Measurements from ENCODE around the gene SIGLEC8. TPM values are rescaled to one million over a fixed set of nuclear protein-coding genes. Genes with fewer than 3 reads are reported as not detected.

The SIGLEC8 gene
- total and polyA plus RNA-seq, 2 of the 8 experiments (the other 6 are each of a cell fraction or from before 2014, with no cell fraction given) = not detected

DNA sequence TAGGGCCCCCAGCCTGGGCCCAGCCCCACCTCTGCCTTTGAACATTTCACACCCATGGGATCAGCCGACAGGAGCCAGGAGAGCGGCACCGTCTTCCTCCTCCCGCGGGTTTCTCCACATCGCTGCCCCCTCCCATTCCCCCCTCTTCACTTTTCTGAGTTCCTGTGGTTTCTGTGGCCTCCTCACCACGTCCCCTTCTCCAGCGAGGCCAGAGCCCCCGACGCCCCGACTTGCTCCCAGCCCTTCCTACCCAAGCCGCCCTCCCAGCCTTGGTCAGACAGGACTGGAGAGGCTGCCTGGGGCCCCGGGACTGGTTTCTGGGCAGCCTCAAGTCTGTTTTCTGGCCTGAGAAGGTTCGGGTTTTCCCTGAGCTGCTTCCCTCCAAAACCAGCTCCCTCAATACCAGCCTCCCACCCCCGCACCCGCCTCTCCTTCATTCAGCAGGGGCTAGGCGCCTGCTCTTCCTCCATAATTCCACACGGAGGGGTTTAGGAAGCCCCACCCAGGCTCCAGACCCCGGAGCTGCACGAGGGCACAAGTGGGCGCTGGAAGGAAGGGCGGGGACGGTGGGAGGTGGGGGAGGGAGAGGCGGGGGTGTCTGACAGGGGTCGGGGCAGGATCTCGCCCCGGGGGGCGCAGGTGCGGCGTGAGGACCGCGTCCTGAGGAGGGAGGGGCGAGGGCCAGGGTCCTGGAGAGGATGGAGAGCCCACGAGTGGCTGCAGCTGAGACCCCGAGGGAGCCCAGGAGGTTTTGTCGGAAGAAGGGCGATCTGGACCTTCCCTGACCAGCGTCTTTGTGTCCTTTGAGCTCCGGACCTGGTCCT is 36.8 kb downstream of the SIGLEC8 start:
- Histone ChIP-seq H2BK120ac (replicated peaks; ENCODE audit: low read depth, low read length) (no peak overlapping the region), H2BK15ac (ENCODE audit: low read length) (no peak overlapping the region), H3K9me3 (ENCODE audit: insufficient read depth in 2 of 2, low read depth in 1 of 2, low read length in 1 of 2) (no peaks in the 10 kb centered on the region), H3K27ac (ENCODE audit: low read depth, low read length) (no peak overlapping the region), H2BK12ac (ENCODE audit: low read depth, low read length) (peak overlapping the region; percentile 33; the same call in 1 of the 2 replicates), H4K20me1 (replicated peaks in 1 of 2; ENCODE audit: control insufficient read depth in 1 of 2, insufficient read depth in 2 of 2, low read length in 2 of 2) (no peaks in the 10 kb centered on the region), H4K8ac (ENCODE audit: extremely low read depth, insufficient read depth, low read length) (peak overlapping the region; percentile 79), H3K23me2 (ENCODE audit: low read depth, low read length) (peaks cover 1% of the 10 kb centered on the region; the same call in 1 of the 2 replicates), H2BK20ac (ENCODE audit: low read length) (no peak overlapping the region), H2AK5ac (ENCODE audit: low read depth, low read length) (no peak overlapping the region), H4K5ac (ENCODE audit: insufficient read length, low read depth, low read length) (no peak overlapping the region), H3K23ac (ENCODE audit: insufficient read length) (no peak overlapping the region), H3K56ac (replicated peaks; ENCODE audit: insufficient read length, low read depth, low read length) (no peak overlapping the region), H3K79me1 (ENCODE audit: low read depth, low read length) (no peaks in the 10 kb centered on the region), H2AFZ (ENCODE audit: low read length) (peak overlapping the region; percentile 97), H2BK5ac (ENCODE audit: low read depth, low read length) (no peak overlapping the region), H3K36me3 (ENCODE audit: control insufficient read depth in 2 of 4, insufficient read depth in 4 of 4, low read length in 3 of 4) (no peaks in the 10 kb centered on the region), H3K18ac (ENCODE audit: extremely low read depth, low read length) (no peak overlapping the region; the same call in 1 of the 2 replicates), H3K4me3 (ENCODE audit: extremely low read depth in 1 of 4, insufficient read depth in 2 of 4, low read depth in 3 of 4, low read length in 4 of 4) (peak overlapping the region; percentile 21 to 58 (median 48); a peak in 7 of 8 replicates), H3K4me2 (ENCODE audit: insufficient read depth in 1 of 2, low read depth in 2 of 2, low read length in 2 of 2) (peak overlapping the region; percentile 8 to 99; a peak in 3 of 4 replicates), H3K4me1 (replicated peaks in 1 of 4; ENCODE audit: control insufficient read depth in 3 of 4, insufficient read depth in 4 of 4, low read length in 3 of 4) (peaks cover 0 to 11% (median 3%) of the 10 kb centered on the region in 4 experiments; a peak in 2 of 7 replicates), H4K91ac (replicated peaks; ENCODE audit: insufficient read length, low read length) (no peak overlapping the region), H3K79me2 (ENCODE audit: control insufficient read depth in 1 of 2, insufficient read depth in 2 of 2, low read length in 2 of 2) (no peaks in the 10 kb centered on the region), H3K27me3 (replicated peaks in 1 of 4; ENCODE audit: control insufficient read depth in 3 of 4, extremely low read depth in 1 of 4, insufficient read depth in 3 of 4, low read length in 3 of 4) (peaks cover 0 to 5% (median 2%) of the 10 kb centered on the region in 4 experiments; a peak in 3 of 7 replicates), H3K14ac (ENCODE audit: insufficient read length) (no peak overlapping the region), H3K9ac (replicated peaks in 1 of 4; ENCODE audit: extremely low read depth in 1 of 4, low read depth in 3 of 4, low read length in 3 of 4) (no peak overlapping the region), H3K4ac (replicated peaks; ENCODE audit: insufficient read length, low read depth, low read length) (no peak overlapping the region)
- ChIA-PET POLR2A (ENCODE audit: partially characterized antibody) (interaction anchor here (0.5 to 1.8 kb wide), 8 partner anchors 9 to 722 kb away, joined by 3 to 5 read pairs (median 3); partner anchors contain the start of genes CLDND2 and VSIG10L), CTCF (ENCODE audit: partially characterized antibody) (interaction anchor here (0.6 to 6.7 kb wide), 42 partner anchors 9 to 476 kb away, joined by 3 to 58 read pairs (median 3); partner anchors contain the start of genes C19orf84, ETFB, NKG7 and VSIG10L)
- TF ChIP-seq SAP30 (IDR thresholded peaks at IDR 0.05; ENCODE audit: insufficient read depth, insufficient replicate concordance, low read length) (no peak), KDM4A (IDR thresholded peaks at IDR 0.05; ENCODE audit: low read depth, low read length, severe bottlenecking) (peak; percentile 79), EGR1 (IDR thresholded peaks at IDR 0.05; ENCODE audit: borderline replicate concordance, low read depth, low read length) (peak; percentile 37; the same call in 1 of the 2 replicates)
- TF ChIP-seq, protein P1, sequence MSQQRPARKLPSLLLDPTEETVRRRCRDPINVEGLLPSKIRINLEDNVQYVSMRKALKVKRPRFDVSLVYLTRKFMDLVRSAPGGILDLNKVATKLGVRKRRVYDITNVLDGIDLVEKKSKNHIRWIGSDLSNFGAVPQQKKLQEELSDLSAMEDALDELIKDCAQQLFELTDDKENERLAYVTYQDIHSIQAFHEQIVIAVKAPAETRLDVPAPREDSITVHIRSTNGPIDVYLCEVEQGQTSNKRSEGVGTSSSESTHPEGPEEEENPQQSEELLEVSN (IDR thresholded peaks at IDR 0.05) = peak; percentile 76
- FAIRE-seq (no peak), DNase-seq (ENCODE audit: low read depth in 1 of 2, low spot score in 2 of 2) (no peak)
- 40% methylated on average over 16 of the region's 39 CpGs; no CpG with 5 or more reads in 1 of the 2 experiments for WGBS, 2 experiments (ENCODE audit: extremely low coverage in 1 of 2, insufficient coverage in 1 of 2, insufficient read length in 1 of 2, insufficient replicate concordance in 2 of 2, low coverage in 1 of 2, low lambda C conversion rate in 2 of 2, missing lambda C conversion rate in 1 of 2)

All from H1 (cell line).